ENCODE measurements around the gene SYPL1. TPM values are rescaled to one million over a fixed set of nuclear protein-coding genes. Genes with fewer than 3 reads are reported as not detected.

The SYPL1 gene
- total and polyA plus RNA-seq, 9 of the 15 experiments (the other 6 are each of a cell fraction or from before 2014, with no cell fraction given) = 23.8 to 214 (median 70.2) TPM

DNA sequence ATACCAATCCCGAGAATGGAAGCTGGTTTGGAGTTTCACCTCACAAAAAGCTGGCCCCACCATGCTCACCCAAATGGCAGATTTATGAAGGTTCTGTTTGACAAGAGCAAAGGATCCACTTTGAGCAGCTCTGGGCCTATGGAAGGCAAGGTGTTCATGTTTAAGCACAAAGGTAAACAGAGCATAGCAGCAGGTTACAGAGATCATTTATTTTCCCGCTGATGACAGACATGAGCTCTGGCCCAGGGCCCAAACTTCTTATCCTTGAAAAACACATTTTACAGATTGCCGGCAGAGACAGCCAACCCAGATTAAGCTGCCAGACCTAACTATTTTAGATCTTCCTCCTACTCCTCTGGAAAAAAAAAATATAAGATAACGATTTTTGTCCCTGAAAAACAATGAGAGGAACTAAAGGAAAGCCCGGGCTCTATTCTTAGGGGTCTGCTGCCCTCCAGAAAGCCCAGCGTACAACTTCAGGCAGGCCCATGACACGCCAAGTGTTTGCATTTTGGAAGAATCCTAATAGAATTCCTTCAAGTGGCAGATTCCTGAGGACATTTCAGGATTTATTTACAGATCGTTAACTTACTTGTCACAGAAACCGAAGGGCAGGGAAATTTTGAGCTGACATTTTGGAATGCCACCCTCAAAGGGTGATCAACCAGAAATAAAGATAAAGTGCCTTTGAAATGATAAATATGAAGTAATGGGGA is 40.0 kb downstream of the SYPL1 start (continued):
- TF ChIP-seq ZNF764 (CRISPR knock-in tag; IDR thresholded peaks at IDR 0.05; ENCODE audit: low read depth) (no peak), TRIM24 (IDR thresholded peaks at IDR 0.05) (peak; percentile 88 to 93), LCOR (CRISPR knock-in tag; IDR thresholded peaks at IDR 0.05) (peak; percentile 33; the same call in 1 of the 2 replicates), SMARCA4 (IDR thresholded peaks at IDR 0.05) (peak; percentile 100), MTA3 (IDR thresholded peaks at IDR 0.05; ENCODE audit: borderline replicate concordance) (peak; percentile 87), TARDBP (IDR thresholded peaks at IDR 0.05) (peak; percentile 82; the same call in 1 of the 2 replicates), FOXA3 (CRISPR knock-in tag; conservative IDR thresholded peaks at IDR 0.05 in 1 of 2, IDR thresholded peaks at IDR 0.05 in 1 of 2) (peak; percentile 98 to 100), ZNF384 (IDR thresholded peaks at IDR 0.05; ENCODE audit: low read depth, low read length) (peak; percentile 94), ZNF507 (tag; conservative IDR thresholded peaks at IDR 0.05) (no peak), SIN3A (IDR thresholded peaks at IDR 0.05; ENCODE audit: borderline replicate concordance in 2 of 2, control insufficient read depth in 1 of 2, low read depth in 2 of 2, low read length in 2 of 2) (no peak), BACH1 (tag; IDR thresholded peaks at IDR 0.05) (peak; percentile 80), RUNX1 (IDR thresholded peaks at IDR 0.05; ENCODE audit: low read depth) (no peak), CHCHD3 (CRISPR knock-in tag; IDR thresholded peaks at IDR 0.05) (no peak), GTF2E2 (tag; IDR thresholded peaks at IDR 0.05) (peak; percentile 81), MYNN (IDR thresholded peaks at IDR 0.05) (0 out of 2 replicates have a peak, but pooled peaks have one; percentile 32), MYNN (CRISPR knock-in tag; IDR thresholded peaks at IDR 0.05) (no peak), NFYB (IDR thresholded peaks at IDR 0.05; ENCODE audit: extremely low read depth, insufficient read length) (no peak), ZNF695 (CRISPR knock-in tag; IDR thresholded peaks at IDR 0.05) (no peak), NEUROD1 (IDR thresholded peaks at IDR 0.05; ENCODE audit: borderline replicate concordance, low read depth, low read length, partially characterized antibody) (peak; percentile 85), NR2C1 (IDR thresholded peaks at IDR 0.05) (no peak), NR2C1 (tag; IDR thresholded peaks at IDR 0.05) (no peak; the same call in 1 of the 2 replicates), MYBL2 (IDR thresholded peaks at IDR 0.05; ENCODE audit: low read depth) (no peak; the same call in 1 of the 2 replicates), MYBL2 (CRISPR knock-in tag; IDR thresholded peaks at IDR 0.05; ENCODE audit: borderline replicate concordance) (no peak), SRSF7 (optimal IDR thresholded peaks at IDR 0.05; ENCODE audit: low read depth, low read length) (no peak), ZNF324 (CRISPR knock-in tag; IDR thresholded peaks at IDR 0.05) (no peak)
- TF ChIP-seq, protein P1, sequence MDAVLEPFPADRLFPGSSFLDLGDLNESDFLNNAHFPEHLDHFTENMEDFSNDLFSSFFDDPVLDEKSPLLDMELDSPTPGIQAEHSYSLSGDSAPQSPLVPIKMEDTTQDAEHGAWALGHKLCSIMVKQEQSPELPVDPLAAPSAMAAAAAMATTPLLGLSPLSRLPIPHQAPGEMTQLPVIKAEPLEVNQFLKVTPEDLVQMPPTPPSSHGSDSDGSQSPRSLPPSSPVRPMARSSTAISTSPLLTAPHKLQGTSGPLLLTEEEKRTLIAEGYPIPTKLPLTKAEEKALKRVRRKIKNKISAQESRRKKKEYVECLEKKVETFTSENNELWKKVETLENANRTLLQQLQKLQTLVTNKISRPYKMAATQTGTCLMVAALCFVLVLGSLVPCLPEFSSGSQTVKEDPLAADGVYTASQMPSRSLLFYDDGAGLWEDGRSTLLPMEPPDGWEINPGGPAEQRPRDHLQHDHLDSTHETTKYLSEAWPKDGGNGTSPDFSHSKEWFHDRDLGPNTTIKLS (IDR thresholded peaks at IDR 0.05; ENCODE audit: borderline replicate concordance, low read depth) = peak; percentile 65; the same call in 1 of the 2 replicates
- TF ChIP-seq, protein P2, sequence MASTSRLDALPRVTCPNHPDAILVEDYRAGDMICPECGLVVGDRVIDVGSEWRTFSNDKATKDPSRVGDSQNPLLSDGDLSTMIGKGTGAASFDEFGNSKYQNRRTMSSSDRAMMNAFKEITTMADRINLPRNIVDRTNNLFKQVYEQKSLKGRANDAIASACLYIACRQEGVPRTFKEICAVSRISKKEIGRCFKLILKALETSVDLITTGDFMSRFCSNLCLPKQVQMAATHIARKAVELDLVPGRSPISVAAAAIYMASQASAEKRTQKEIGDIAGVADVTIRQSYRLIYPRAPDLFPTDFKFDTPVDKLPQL (IDR thresholded peaks at IDR 0.05; ENCODE audit: extremely low read depth, insufficient read length) = no peak
- TF ChIP-seq, protein P3, sequence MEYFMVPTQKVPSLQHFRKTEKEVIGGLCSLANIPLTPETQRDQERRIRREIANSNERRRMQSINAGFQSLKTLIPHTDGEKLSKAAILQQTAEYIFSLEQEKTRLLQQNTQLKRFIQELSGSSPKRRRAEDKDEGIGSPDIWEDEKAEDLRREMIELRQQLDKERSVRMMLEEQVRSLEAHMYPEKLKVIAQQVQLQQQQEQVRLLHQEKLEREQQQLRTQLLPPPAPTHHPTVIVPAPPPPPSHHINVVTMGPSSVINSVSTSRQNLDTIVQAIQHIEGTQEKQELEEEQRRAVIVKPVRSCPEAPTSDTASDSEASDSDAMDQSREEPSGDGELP (CRISPR knock-in tag; IDR thresholded peaks at IDR 0.05; ENCODE audit: borderline replicate concordance) = no peak

Data from K562 (cell line).